Thymus (tissue), 11 donors: ENCODE data around the gene SLC25A43. TPM values are rescaled to one million over a fixed set of nuclear protein-coding genes. Genes with fewer than 3 reads are reported as not detected.
A peak's percentile ranks its signal among the peaks of the same experiment; 100 is the strongest.

ENCODE experiments used
- DNase-seq, 9 donors: peaks; one replicate each; pipeline ENCODE4 v3.0.0-alpha.2; 2013; ENCODE audit warnings: low spot score in 9 of 9, low read depth in 6 of 9, missing footprints in 1 of 9
- H3K27ac ChIP-seq, 2 donors: one replicate each; pipeline ENCODE4 v1.5.1; 2013; ENCODE audit warnings: control low read depth in 1 of 2, low read depth in 1 of 2, low read length in 1 of 2, mild to moderate bottlenecking in 1 of 2, moderate library complexity in 1 of 2
- H3K27me3 ChIP-seq, 2 donors: one replicate each; pipeline ENCODE4 v1.5.1; 2013; ENCODE audit warnings: low read length in 1 of 2; ENCODE audit not compliant: control insufficient read depth in 2 of 2, insufficient read depth in 1 of 2
- H3K36me3 ChIP-seq, 2 donors: one replicate each; pipeline ENCODE4 v1.5.1; 2013; ENCODE audit warnings: low read length in 1 of 2, mild to moderate bottlenecking in 1 of 2, moderate library complexity in 1 of 2; ENCODE audit not compliant: control insufficient read depth in 2 of 2, insufficient read depth in 2 of 2
- H3K4me1 ChIP-seq, 2 donors: one replicate each; pipeline ENCODE4 v1.5.1; 2013; ENCODE audit warnings: low read length in 2 of 2; ENCODE audit not compliant: control insufficient read depth in 2 of 2, insufficient read depth in 2 of 2
- H3K4me3 ChIP-seq, 2 donors: one replicate each; pipeline ENCODE4 v1.5.1; 2013; ENCODE audit warnings: low read length in 2 of 2, control low read depth in 1 of 2, mild to moderate bottlenecking in 1 of 2
- H3K9me3 ChIP-seq, 2 donors: one replicate each; pipeline ENCODE4 v1.5.1; 2013; ENCODE audit warnings: low read length in 1 of 2, mild to moderate bottlenecking in 1 of 2; ENCODE audit not compliant: control insufficient read depth in 2 of 2, insufficient read depth in 1 of 2
- WGBS: extraction: QIAGEN DNeasy Blood & Tissue Kit; methylation state at CpG from one replicate; pipeline ENCODE4 v1.1.7; 2013; 5-methylcytosine and 5-hydroxymethylcytosine counted together
- polyA plus RNA-seq: library from polyadenylated mRNA; stranded (reverse); fragments of 200-250 nt; gene quantifications from one replicate; pipeline ENCODE4 v1.2.3, GENCODE V29; 2013
- total RNA-seq: library from RNA; stranded (reverse); fragments of 120-200 nt; gene quantifications from one replicate; pipeline ENCODE4 v1.2.4, GENCODE V29; 2013
- donor health status: healthy.

Gene SLC25A43
- total and polyA plus RNA-seq, 2 donors = 3.3 to 8.3 TPM

DNA sequence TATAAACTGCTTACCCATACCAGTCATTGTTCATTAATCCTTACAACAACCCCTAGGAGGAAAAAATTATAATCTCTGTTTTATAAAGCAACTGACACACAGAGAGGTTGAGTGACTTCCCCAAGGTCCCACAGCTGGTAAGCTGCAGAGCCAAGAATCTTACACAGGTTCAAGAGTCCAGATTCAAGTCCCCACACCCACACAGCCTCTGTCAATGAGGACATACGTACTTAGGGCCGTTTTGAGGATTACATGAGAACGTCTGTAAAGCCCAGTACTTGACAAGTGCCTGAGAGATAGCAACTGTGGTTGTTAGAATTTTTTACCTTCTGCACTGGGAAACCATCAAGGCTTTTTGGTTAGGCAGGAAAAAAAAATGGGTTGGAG lies 556 bp upstream of the SLC25A43 start:
- H3K9me3 ChIP-seq = no peaks in the 10 kb centered on the region
- no peak for DNase-seq
- no peaks in the 10 kb centered on the region for H3K4me1 ChIP-seq
- H3K36me3 ChIP-seq = no peaks in the 10 kb centered on the region
- peak overlapping the region in 1 of 2 donors; percentile 31 for H3K27ac ChIP-seq
- H3K4me3 ChIP-seq = peak overlapping the region; percentile 22 to 56
- peaks cover 0 to 23% of the 10 kb centered on the region in 2 donors for H3K27me3 ChIP-seq
- 16% methylated on average over 3 of the region's 3 CpGs for WGBS

DNA sequence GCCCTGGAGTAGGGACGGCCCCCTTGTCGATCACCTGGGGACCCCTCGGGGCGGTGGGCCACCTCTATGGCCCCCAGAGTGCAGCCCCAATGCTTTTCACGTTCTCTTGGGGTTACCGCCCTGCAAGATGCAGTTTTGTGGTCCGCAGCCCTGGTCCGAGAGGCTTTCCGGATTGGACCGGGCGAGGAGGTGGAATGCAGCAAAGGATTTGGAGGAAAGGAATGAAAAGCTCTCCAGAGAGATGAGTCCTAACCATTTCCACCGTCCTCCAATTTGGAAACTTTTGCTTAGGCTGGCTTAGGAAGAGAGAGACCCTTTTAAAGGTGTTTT lies 601 bp downstream of the SLC25A43 start:
- Histone ChIP-seq H3K9me3 (no peaks in the 10 kb centered on the region), H3K27me3 (peaks cover 0 to 23% of the 10 kb centered on the region in 2 donors), H3K27ac (no peak overlapping the region), H3K4me3 (peak overlapping the region in 1 of 2 donors; percentile 56), H3K36me3 (no peaks in the 10 kb centered on the region), H3K4me1 (no peaks in the 10 kb centered on the region)
- DNase-seq = no peak
- 22% methylated on average over 12 of the region's 12 CpGs for WGBS

DNA sequence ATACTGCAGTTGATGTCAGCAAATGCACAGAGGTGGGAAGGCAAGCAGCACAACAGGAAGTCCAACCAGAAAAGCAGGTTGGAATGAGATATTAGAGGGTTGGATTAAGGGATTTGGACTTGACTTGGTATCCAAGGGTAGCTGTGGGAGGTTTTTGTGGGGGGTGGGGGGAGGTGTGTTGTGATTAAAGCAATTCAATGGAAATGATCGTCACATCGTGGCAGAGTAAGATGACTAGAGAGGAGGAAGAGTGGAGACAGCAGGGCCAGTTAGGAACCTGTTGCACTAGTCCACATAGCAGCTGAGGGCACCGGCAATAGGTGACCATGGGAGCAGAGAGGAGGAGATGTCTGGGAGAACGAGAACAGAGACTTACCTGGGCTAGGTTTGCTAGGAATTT lies 2.4 kb downstream of the SLC25A43 start:
- no peak overlapping the region for H3K27ac ChIP-seq
- no peak overlapping the region for H3K4me3 ChIP-seq
- no peak for DNase-seq
- no peaks in the 10 kb centered on the region for H3K9me3 ChIP-seq
- WGBS = 88% methylated on average over 4 of the region's 4 CpGs
- peaks cover 0 to 23% of the 10 kb centered on the region in 2 donors for H3K27me3 ChIP-seq
- no peaks in the 10 kb centered on the region for H3K4me1 ChIP-seq
- no peaks in the 10 kb centered on the region for H3K36me3 ChIP-seq

DNA sequence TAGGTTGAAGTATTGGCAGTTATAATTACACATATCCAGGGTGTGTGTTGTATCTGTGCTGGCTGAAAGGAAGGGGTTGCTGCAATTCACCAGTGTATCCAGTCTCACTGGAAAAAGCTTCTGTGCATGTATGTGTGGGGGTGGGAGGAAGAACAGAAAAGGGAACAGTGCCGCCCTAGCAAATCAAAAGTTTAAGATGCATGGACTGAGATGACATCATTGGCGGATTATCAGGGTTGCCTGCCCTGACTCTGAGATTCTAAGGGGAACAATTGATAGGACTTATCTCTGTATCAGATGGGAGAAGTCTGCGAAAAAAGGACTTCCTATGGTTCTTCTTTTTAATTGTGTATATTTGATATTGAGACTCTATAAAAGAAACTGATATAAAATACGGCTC lies 3.5 kb downstream of the SLC25A43 start:
- peaks cover 0 to 23% of the 10 kb centered on the region in 2 donors for H3K27me3 ChIP-seq
- H3K4me3 ChIP-seq = no peak overlapping the region
- H3K4me1 ChIP-seq = no peaks in the 10 kb centered on the region
- WGBS = 96% methylated on average over 4 of the region's 4 CpGs
- H3K27ac ChIP-seq = no peak overlapping the region
- no peaks in the 10 kb centered on the region for H3K36me3 ChIP-seq
- H3K9me3 ChIP-seq = no peaks in the 10 kb centered on the region
- no peak for DNase-seq

DNA sequence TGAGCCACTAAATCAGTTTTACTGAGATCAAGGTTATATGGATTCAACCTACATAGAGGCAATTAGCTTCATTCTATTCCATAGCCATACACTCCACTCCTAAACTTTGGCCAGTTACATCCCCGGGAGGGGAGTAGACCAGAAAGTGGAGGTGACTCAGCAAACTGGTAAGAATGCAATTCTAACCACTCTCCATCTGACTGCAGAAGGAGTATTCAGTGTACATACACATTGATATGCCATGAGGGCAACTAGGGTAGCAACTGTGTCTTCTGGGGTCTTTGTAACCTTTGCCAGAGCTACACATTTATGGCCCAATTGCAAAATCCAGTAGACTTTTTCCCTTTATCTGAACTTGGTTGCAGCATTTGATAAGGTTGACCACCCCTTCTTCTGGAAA lies 7.6 kb downstream of the SLC25A43 start:
- no peak for DNase-seq
- Histone ChIP-seq H3K4me1 (no peaks in the 10 kb centered on the region), H3K4me3 (no peak overlapping the region), H3K36me3 (no peaks in the 10 kb centered on the region), H3K9me3 (no peaks in the 10 kb centered on the region), H3K27me3 (no peaks in the 10 kb centered on the region), H3K27ac (no peak overlapping the region)
- 67% methylated on average over 1 of the region's 1 CpG for WGBS

DNA sequence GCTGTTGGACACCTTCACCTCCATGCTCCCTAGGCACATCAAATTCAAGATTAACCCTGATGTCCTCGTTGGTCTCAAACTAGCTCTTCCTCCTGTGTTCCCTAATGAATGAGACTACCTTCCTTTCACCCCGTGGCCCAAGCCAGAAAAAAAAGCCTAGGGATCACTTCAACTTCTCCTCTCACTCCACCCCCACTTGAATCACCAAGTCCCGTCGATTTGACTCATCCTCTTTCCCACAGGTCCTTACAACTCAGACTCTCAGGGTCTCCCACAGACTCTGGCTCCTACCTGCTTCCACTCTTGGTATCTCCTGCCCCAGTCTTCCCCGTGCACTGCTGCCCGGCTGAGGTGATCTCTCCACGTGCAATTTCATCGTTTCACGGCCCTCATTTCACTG lies 8.5 kb downstream of the SLC25A43 start:
- DNase-seq = no peak
- Histone ChIP-seq H3K4me1 (no peaks in the 10 kb centered on the region), H3K27me3 (no peaks in the 10 kb centered on the region), H3K36me3 (no peaks in the 10 kb centered on the region), H3K4me3 (no peak overlapping the region), H3K27ac (no peak overlapping the region), H3K9me3 (no peaks in the 10 kb centered on the region)
- WGBS = 95% methylated on average over 9 of the region's 9 CpGs

DNA sequence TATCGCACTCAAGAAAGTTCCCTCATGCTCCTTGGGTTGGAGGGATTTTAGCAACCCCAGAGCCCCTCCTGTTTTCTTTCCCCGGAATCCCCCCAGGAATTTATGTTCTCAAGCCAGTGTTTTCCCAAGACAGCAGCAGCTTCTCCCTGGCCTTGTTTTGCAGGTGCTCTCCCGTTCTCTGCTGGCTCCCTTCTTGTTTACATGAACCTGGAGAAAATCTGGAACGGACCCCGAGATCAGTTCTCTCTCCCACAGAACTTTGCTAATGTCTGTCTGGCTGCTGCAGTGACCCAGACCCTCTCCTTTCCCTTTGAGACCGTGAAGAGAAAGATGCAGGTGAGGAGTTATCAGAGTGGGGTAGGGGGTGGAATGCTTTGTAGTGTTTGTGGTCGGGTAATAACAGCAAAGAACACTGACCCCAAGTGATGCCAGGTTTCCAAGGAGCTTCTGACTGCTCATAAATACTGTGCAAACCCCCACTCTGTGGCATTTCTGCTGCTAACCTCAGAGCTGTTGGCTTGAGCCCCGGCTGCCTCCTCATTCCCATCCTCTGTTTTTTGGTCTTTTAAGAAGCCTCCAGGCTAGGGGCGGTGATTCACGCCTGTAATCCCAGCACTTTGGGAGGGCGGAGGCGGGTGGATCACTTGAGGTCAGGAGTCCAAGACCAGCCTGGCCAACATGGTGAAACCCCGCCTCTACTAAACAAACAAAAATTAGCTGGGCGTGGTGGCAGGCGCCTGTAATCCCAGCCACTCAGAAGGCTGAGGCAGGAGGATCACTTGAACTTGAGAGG lies 11.1 kb downstream of the SLC25A43 start:
- Histone ChIP-seq H3K36me3 (no peaks in the 10 kb centered on the region), H3K27ac (peak overlapping the region in 1 of 2 donors; percentile 31), H3K4me3 (no peak overlapping the region), H3K4me1 (no peaks in the 10 kb centered on the region), H3K9me3 (no peaks in the 10 kb centered on the region), H3K27me3 (no peaks in the 10 kb centered on the region)
- 88% methylated on average over 15 of the region's 15 CpGs for WGBS
- DNase-seq = no peak

DNA sequence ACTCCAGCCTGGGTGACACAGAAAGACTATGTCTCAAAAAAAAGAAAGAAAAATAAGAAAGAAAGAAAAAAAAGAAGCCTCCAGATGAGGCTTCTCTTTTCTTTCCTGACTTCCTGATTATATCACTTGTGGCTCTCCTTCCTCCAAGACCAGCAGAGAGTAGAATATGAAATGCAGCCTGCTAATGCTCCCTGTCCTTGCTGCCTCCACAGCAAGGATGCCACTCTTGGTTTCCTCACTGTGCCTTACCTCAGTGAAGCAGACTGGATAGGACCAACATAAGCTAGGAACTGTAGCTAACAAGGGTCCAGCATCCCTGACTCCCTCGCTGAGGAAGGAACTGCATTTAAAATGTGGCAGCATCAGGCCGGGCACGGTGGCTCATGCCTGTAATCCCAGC lies 11.7 kb downstream of the SLC25A43 start:
- Histone ChIP-seq H3K36me3 (no peaks in the 10 kb centered on the region), H3K4me1 (no peaks in the 10 kb centered on the region), H3K4me3 (no peak overlapping the region), H3K9me3 (no peaks in the 10 kb centered on the region), H3K27me3 (no peaks in the 10 kb centered on the region), H3K27ac (no peak overlapping the region)
- no peak for DNase-seq
- WGBS = 99% methylated on average over 3 of the region's 3 CpGs

DNA sequence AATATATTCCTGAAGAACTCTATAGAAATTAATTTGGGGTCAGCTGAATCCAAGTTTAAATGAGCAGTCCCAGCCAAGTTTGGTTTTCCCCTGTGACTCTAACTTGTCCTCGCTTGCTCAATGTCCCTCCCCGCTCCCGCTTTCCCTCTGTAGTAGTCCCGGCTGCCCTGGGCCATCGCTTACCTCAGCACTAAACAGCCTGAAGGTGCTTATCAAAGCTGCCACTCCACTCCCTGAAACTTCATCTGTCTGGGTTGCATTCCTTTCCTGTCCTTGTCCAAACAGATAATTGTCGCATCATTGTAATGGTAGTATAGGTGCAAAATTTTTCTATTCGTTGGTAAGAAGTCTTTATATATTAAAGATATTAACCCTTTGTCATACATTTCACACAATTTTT lies 12.8 kb downstream of the SLC25A43 start:
- no peak for DNase-seq
- 92% methylated on average over 7 of the region's 7 CpGs for whole genome bisulfite sequencing
- no peaks in the 10 kb centered on the region for H3K27me3 ChIP-seq
- H3K9me3 ChIP-seq = no peaks in the 10 kb centered on the region
- H3K4me3 ChIP-seq = no peak overlapping the region
- no peaks in the 10 kb centered on the region for H3K4me1 ChIP-seq
- no peaks in the 10 kb centered on the region for H3K36me3 ChIP-seq
- no peak overlapping the region for H3K27ac ChIP-seq
